AG09309 (cell line): Measurements from ENCODE around the gene CITED1.

ENCODE experiments used
- DNase-seq: peaks from one replicate; pipeline ENCODE4 v3.0.0-alpha.2; 2010; ENCODE audit warnings: low read depth
- H3K4me3 ChIP-seq: 2 replicates; pipeline ENCODE4 v1.5.1; 2011; ENCODE audit warnings: mild to moderate bottlenecking, low read depth, low read length, moderate library complexity; ENCODE audit not compliant: control insufficient read depth
- CTCF ChIP-seq: IDR thresholded peaks from 2 replicates; pipeline ENCODE4 v1.5.1; 2011; ENCODE audit warnings: mild to moderate bottlenecking, low read depth, low read length, inconsistent platforms; ENCODE audit not compliant: insufficient read depth, control insufficient read depth; ENCODE audit errors: missing control alignments

CITED1 gene

GRCh38 chrX:72271091-72271788, 34.5 kb downstream of the CITED1 start:
- DNase-seq, result no peak
- H3K4me3 ChIP-seq, result no peak overlapping the region
- TF ChIP-seq CTCF, result no peak

- no peak for DNase-seq
- H3K4me3 ChIP-seq, result no peak overlapping the region
- no peak for TF ChIP-seq CTCF
Measured at GRCh38 chrX:72270316-72270866, 35.3 kb downstream of the CITED1 start.

GRCh38 chrX:72269671-72270251, 36.0 kb downstream of the CITED1 start:
- H3K4me3 ChIP-seq, result no peak overlapping the region
- DNase-seq, result peak; percentile 23
- TF ChIP-seq CTCF, result no peak

GRCh38 chrX:72268597-72269365, 36.9 kb downstream of the CITED1 start:
- no peak overlapping the region for H3K4me3 ChIP-seq
- no peak for TF ChIP-seq CTCF
- peak; percentile 49 for DNase-seq

- H3K4me3 ChIP-seq, result no peak overlapping the region
- no peak for TF ChIP-seq CTCF
- DNase-seq, result no peak
Measured at GRCh38 chrX:72265263-72265662, 40.5 kb downstream of the CITED1 start.

- TF ChIP-seq CTCF, result no peak
- no peak overlapping the region for H3K4me3 ChIP-seq
- DNase-seq, result no peak
Measured at GRCh38 chrX:72262077-72262476, 43.6 kb downstream of the CITED1 start.
